H1 (cell line): Measurements from ENCODE around the gene RAD51B. TPM values are rescaled to one million over a fixed set of nuclear protein-coding genes. Genes with fewer than 3 reads are reported as not detected.

ENCODE experiments used
- JUND ChIP-seq: IDR thresholded peaks from 2 replicates; pipeline ENCODE4 v1.6.1; 2011; ENCODE audit warnings: mild to moderate bottlenecking, improper control_type of control experiment, low read length
- TCF12 ChIP-seq: IDR thresholded peaks from 2 replicates; pipeline ENCODE4 v1.6.1; 2011; ENCODE audit warnings: low read depth, mild to moderate bottlenecking, low read length
- polyA plus RNA-seq, 7 experiments: library from polyadenylated mRNA; depleted of rRNA in 3 of 7; stranded (reverse) in 5 of 7; unstranded in 2 of 7; fragments of >200 nt in 5 of 7; fragments of 200-250 nt in 2 of 7; gene quantifications; 1 replicate in 5 of 7; 2 replicates in 1 of 7; 4 replicates in 1 of 7; pipeline versions ENCODE4 v1.2.1 to v1.2.3, GENCODE V29; 2011 to 2013; ENCODE audit warnings: missing spikeins in 2 of 7, mixed read lengths in 2 of 7
- total RNA-seq: library from RNA; stranded (reverse); fragmentation: NEBNext Ultra II Directional; extraction: Animal tissue kit (Norgen Biotek cat#: 25700); gene quantifications from 2 replicates; pipeline ENCODE4 v1.2.1, GENCODE V29; 2021

Gene RAD51B
- total and polyA plus RNA-seq, 2 of the 8 experiments (the other 6 are each of a cell fraction or from before 2014, with no cell fraction given) = 3.9 to 14.9 TPM

GRCh38 chr14:68520637-68521556 is 701.3 kb downstream of the RAD51B start (continued):
- TF ChIP-seq JUND = peak; percentile 95
- no peak for TF ChIP-seq TCF12
- TF ChIP-seq, all 59 proteins: peak for 4
